GM12878 (cell line): ENCODE data around the gene LRRC23. TPM values are rescaled to one million over a fixed set of nuclear protein-coding genes. Genes with fewer than 3 reads are reported as not detected.
A peak's percentile ranks its signal among the peaks of the same experiment; 100 is the strongest.

Source experiments
- ATAC-seq: fragments of 200-7000 bp; cut with Tn5 transposase; 3 replicates; pipeline ENCODE4 v1.9.1; 2020; ENCODE audit warnings: mild to moderate bottlenecking, moderate library complexity
- BruUV-seq: library from RNA; stranded (reverse); fragments of 400-500 nt; replicated peaks from 2 replicates; lab custom pipeline; 2021; lab: Mats Ljungman, UMichigan
- CTCF ChIA-PET: fragments of 300-600 bp; sonication (Branson Sonifier 250); formaldehyde crosslinking; extraction: SDS; loops from one replicate; lab custom pipeline; 2021; ENCODE audit warnings: inconsistent platforms; lab: Yijun Ruan, JAX
- POLR2A ChIA-PET: fragments of 350-600 bp; formaldehyde crosslinking; extraction: SDS; loops from one replicate; lab custom pipeline; 2021; ENCODE audit warnings: inconsistent platforms; lab: Charles Lee
- RAD21 ChIA-PET: fragments of 300-600 bp; sonication (Branson Sonifier 250); formaldehyde crosslinking; loops from one replicate; lab custom pipeline; 2023; ENCODE audit warnings: antibody characterized with exemption; ENCODE audit not compliant: unreplicated experiment; lab: Charles Lee
- SMC1A ChIA-PET: fragments of 300-600 bp; sonication (Branson Sonifier 250); formaldehyde crosslinking; loops from one replicate; lab custom pipeline; 2023; ENCODE audit not compliant: unreplicated experiment, uncharacterized antibody; lab: Charles Lee
- DNase-seq: peaks from one replicate; pipeline ENCODE4 v3.0.0-alpha.2; 2011; ENCODE audit warnings: low read depth, low spot score
- FAIRE-seq: peaks from 3 replicates; lab custom pipeline; 2011; peaks lifted over from hg19 to GRCh38; lab: Jason Lieb, UNC
- H2AFZ ChIP-seq: 2 replicates; pipeline ENCODE4 v1.6.0; 2011; ENCODE audit warnings: low read depth, low read length, control low read depth; ENCODE audit not compliant: control insufficient read depth
- H3K27ac ChIP-seq: 2 replicates; pipeline ENCODE4 v1.5.1; 2011; ENCODE audit warnings: control low read depth; ENCODE audit not compliant: control insufficient read depth, insufficient read depth
- H3K27me3 ChIP-seq, 2 experiments: replicated peaks in 1 of 2; 2 replicates each; pipeline versions ENCODE4 v1.6.0 to v1.6.1; 2011; ENCODE audit warnings: low read length in 1 of 2; ENCODE audit not compliant: control insufficient read depth in 2 of 2, insufficient read depth in 2 of 2
- H3K36me3 ChIP-seq, 2 experiments: 2 replicates each; pipeline ENCODE4 v1.5.1; 2011; ENCODE audit warnings: low read length in 1 of 2; ENCODE audit not compliant: control insufficient read depth in 2 of 2, insufficient read depth in 2 of 2
- H3K4me1 ChIP-seq: 2 replicates; pipeline ENCODE4 v1.6.1; 2011; ENCODE audit warnings: mild to moderate bottlenecking, low read length, moderate library complexity, mixed read lengths; ENCODE audit not compliant: control insufficient read depth, insufficient read depth
- H3K4me2 ChIP-seq: 2 replicates; pipeline ENCODE4 v1.6.0; 2011; ENCODE audit warnings: control low read depth; ENCODE audit not compliant: control insufficient read depth, insufficient read depth
- H3K4me3 ChIP-seq: fragments of 200-600 bp; sonication (generic); 2 replicates; pipeline ENCODE4 v1.5.1; 2016
- H3K79me2 ChIP-seq: 2 replicates; pipeline ENCODE4 v1.6.0; 2011; ENCODE audit warnings: low read length; ENCODE audit not compliant: control insufficient read depth, insufficient read depth
- H3K9ac ChIP-seq: 2 replicates; pipeline ENCODE4 v1.8.0; 2011; ENCODE audit warnings: low read length, control low read depth, mixed read lengths; ENCODE audit not compliant: control insufficient read depth, insufficient read depth
- H3K9me3 ChIP-seq: replicated peaks from 3 replicates; pipeline ENCODE4 v1.5.1; 2011; ENCODE audit warnings: mild to moderate bottlenecking, low read length; ENCODE audit not compliant: control insufficient read depth, insufficient read depth
- H4K20me1 ChIP-seq: 2 replicates; pipeline ENCODE4 v1.6.0; 2011; ENCODE audit not compliant: control insufficient read depth, insufficient read depth
- BMI1 ChIP-seq: fragments of 450-650 bp; IDR thresholded peaks from 2 replicates; pipeline ENCODE4 v1.6.1; 2016; ENCODE audit warnings: mild to moderate bottlenecking, moderate library complexity, borderline replicate concordance
- E4F1 ChIP-seq: fragments of 450-650 bp; IDR thresholded peaks from 2 replicates; pipeline ENCODE4 v1.6.1; 2018; ENCODE audit warnings: borderline replicate concordance, mild to moderate bottlenecking; ENCODE audit not compliant: partially characterized antibody
- FOS ChIP-seq: IDR thresholded peaks from 3 replicates; pipeline ENCODE4 v1.6.1; 2011; ENCODE audit warnings: borderline replicate concordance; ENCODE audit not compliant: insufficient read length; ENCODE audit errors: extremely low read depth
- HSF1 ChIP-seq: fragments of 150-350 bp; IDR thresholded peaks from 2 replicates; pipeline ENCODE4 v1.6.1; 2014; ENCODE audit warnings: mild to moderate bottlenecking, low read depth, low read length
- NFYB ChIP-seq: IDR thresholded peaks from 2 replicates; pipeline ENCODE4 v1.6.1; 2011; ENCODE audit warnings: low read depth, mild to moderate bottlenecking, low read length, improper control_type of control experiment, moderate library complexity; ENCODE audit not compliant: insufficient read depth
- WGBS: methylation state at CpG from one replicate; pipeline ENCODE4 v1.1.6; 2016; ENCODE audit warnings: low lambda C conversion rate; ENCODE audit not compliant: insufficient replicate concordance, insufficient coverage; ENCODE audit errors: missing lambda C conversion rate; 5-methylcytosine and 5-hydroxymethylcytosine counted together
- in situ Hi-C: fragments of 300-500 bp; cut with MboI; formaldehyde crosslinking; loops from 9 replicates; pipeline ENCODE4 v1.14.3; 2018; ENCODE audit warnings: mixed read lengths
- intact Hi-C: fragments of 100-400 bp; cut with micrococcal nuclease; formaldehyde crosslinking; loops from one replicate; pipeline ENCODE4 v1.14.2; 2022; ENCODE audit not compliant: unreplicated experiment
- polyA plus RNA-seq, 11 experiments: library from polyadenylated mRNA; depleted of rRNA in 4 of 11; unstranded in 6 of 11; stranded (reverse) in 5 of 11; fragments of >200 nt; fragmentation: Nextera tagmentation in 4 of 11; fragmentation: Illumina TruSeq in 1 of 11; extraction: Ambion mirVana in 4 of 11; extraction: Trizol in 1 of 11; gene quantifications; 1 replicate in 1 of 11; 2 replicates in 10 of 11; pipeline versions ENCODE4 v1.2.1 to v1.2.3, GENCODE V29; 2011 to 2016; ENCODE audit warnings: inconsistent platforms in 2 of 11, missing spikeins in 2 of 11, low read depth in 1 of 11
- total RNA-seq, 4 experiments: library from RNA; depleted of rRNA in 3 of 4; stranded (reverse); fragments of >200 nt in 3 of 4; fragmentation: Illumina TruSeq in 1 of 4; extraction: Trizol in 1 of 4; gene quantifications; 2 replicates each; pipeline versions ENCODE4 v1.2.1 to v1.2.3, GENCODE V29; 2013 to 2021

The LRRC23 gene
- total and polyA plus RNA-seq, 10 of the 15 experiments (the other 5 are each of a cell fraction or from before 2014, with no cell fraction given): 1.4 to 6.9 (median 3.4) TPM

GRCh38 chr12:6899837-6900519, 4.6 kb upstream of the LRRC23 start:
- no peak overlapping the region for H3K4me3 ChIP-seq
- FAIRE-seq (no peak), ATAC-seq (no peak), DNase-seq (no peak)
- H2AFZ ChIP-seq: no peak overlapping the region
- H3K27ac ChIP-seq: no peak overlapping the region
- no peak overlapping the region for H3K4me2 ChIP-seq
- H3K9me3 ChIP-seq: no peaks in the 10 kb centered on the region
- CTCF ChIA-PET: interaction anchor here (1.4 kb wide), 1 partner anchor 28 kb away, joined by 4 read pairs; the partner anchor contains the start of gene SPSB2
- peaks cover 5% of the 10 kb centered on the region; the same call in 1 of the 2 replicates for H3K4me1 ChIP-seq
- intact Hi-C loops: no loop called here
- no TSS peak for BruUV-seq
- TF ChIP-seq E4F1: peak; percentile 64
- TF ChIP-seq HSF1: peak; percentile 23; the same call in 1 of the 2 replicates
- TF ChIP-seq NFYB: no peak
- peak; percentile 34; the same call in 1 of the 2 replicates for TF ChIP-seq BMI1
- no peak for TF ChIP-seq FOS
- SMC1A ChIA-PET: interaction anchor here (0.7 kb wide), 1 partner anchor 902 kb away, joined by 3 read pairs; no protein-coding TSS in a partner anchor
- RAD21 ChIA-PET: no interaction called here
- no peaks in the 10 kb centered on the region for H3K36me3 ChIP-seq
- in situ Hi-C loops: no loop called here
- H4K20me1 ChIP-seq: no peaks in the 10 kb centered on the region
- H3K79me2 ChIP-seq: no peaks in the 10 kb centered on the region
- H3K9ac ChIP-seq: no peak overlapping the region
- 54% methylated on average over 10 of the region's 10 CpGs for WGBS
- POLR2A ChIA-PET: interaction anchor here (1.0 kb wide), 1 partner anchor 16 kb away, joined by 3 read pairs; no protein-coding TSS in a partner anchor
- no peaks in the 10 kb centered on the region for H3K27me3 ChIP-seq
